H9 (cell line): ENCODE data around the gene CORO1C. TPM values are rescaled to one million over a fixed set of nuclear protein-coding genes. Genes with fewer than 3 reads are reported as not detected.

Experiments used
- DNase-seq: peaks from one replicate; pipeline ENCODE4 v3.0.0-alpha.2; 2017
- H2AFZ ChIP-seq: one replicate; pipeline ENCODE4 v1.6.1; 2013; ENCODE audit warnings: mild to moderate bottlenecking, low read length, control low read depth, moderate library complexity
- H2AK5ac ChIP-seq: 2 replicates; pipeline ENCODE4 v1.6.1; 2013; ENCODE audit warnings: low read length, control low read depth, mixed read lengths; ENCODE audit not compliant: insufficient read length
- H2BK120ac ChIP-seq: one replicate; pipeline ENCODE4 v1.6.1; 2013; ENCODE audit warnings: low read depth, mild to moderate bottlenecking, low read length, control low read depth, inconsistent platforms; ENCODE audit not compliant: poor library complexity, severe bottlenecking
- H2BK12ac ChIP-seq: 2 replicates; pipeline ENCODE4 v1.6.1; 2013; ENCODE audit warnings: low read length, control low read depth, mixed read lengths, low read depth; ENCODE audit not compliant: insufficient read length
- H2BK15ac ChIP-seq: 2 replicates; pipeline ENCODE4 v1.6.1; 2013; ENCODE audit warnings: low read depth, low read length, control low read depth
- H2BK20ac ChIP-seq: one replicate; pipeline ENCODE4 v1.6.1; 2013; ENCODE audit warnings: low read depth, mild to moderate bottlenecking, low read length, control low read depth, inconsistent platforms; ENCODE audit not compliant: poor library complexity, severe bottlenecking
- H2BK5ac ChIP-seq: 2 replicates; pipeline ENCODE4 v1.6.1; 2013; ENCODE audit warnings: low read length, control low read depth, mixed read lengths; ENCODE audit not compliant: insufficient read length
- H3K14ac ChIP-seq: 2 replicates; pipeline ENCODE4 v1.6.1; 2013; ENCODE audit warnings: low read length, control low read depth; ENCODE audit not compliant: insufficient read depth
- H3K18ac ChIP-seq: 2 replicates; pipeline ENCODE4 v1.6.1; 2013; ENCODE audit warnings: low read depth, mild to moderate bottlenecking, mixed read lengths, low read length, control low read depth; ENCODE audit not compliant: insufficient read length
- H3K23ac ChIP-seq: 2 replicates; pipeline ENCODE4 v1.6.1; 2013; ENCODE audit warnings: low read length, control low read depth, mixed read lengths, low read depth; ENCODE audit not compliant: insufficient read length
- H3K23me2 ChIP-seq: 2 replicates; pipeline ENCODE4 v1.6.1; 2013; ENCODE audit warnings: low read depth, mild to moderate bottlenecking, mixed read lengths, low read length, control low read depth; ENCODE audit not compliant: insufficient read length, poor library complexity, severe bottlenecking
- H3K27ac ChIP-seq: 2 replicates; pipeline ENCODE4 v1.5.1; 2013; ENCODE audit warnings: low read length, control low read depth, mixed read lengths, low read depth; ENCODE audit not compliant: insufficient read length
- H3K27me3 ChIP-seq: 2 replicates; pipeline ENCODE4 v1.6.1; 2013; ENCODE audit warnings: low read length, control low read depth, inconsistent platforms; ENCODE audit not compliant: insufficient read depth
- H3K4ac ChIP-seq: 2 replicates; pipeline ENCODE4 v1.6.1; 2013; ENCODE audit warnings: low read depth, mild to moderate bottlenecking, control low read depth, inconsistent platforms, low read length, moderate library complexity
- H3K4me1 ChIP-seq: 2 replicates; pipeline ENCODE4 v1.6.1; 2013; ENCODE audit warnings: low read length, control low read depth, inconsistent platforms; ENCODE audit not compliant: insufficient read depth
- H3K4me2 ChIP-seq: 2 replicates; pipeline ENCODE4 v1.6.1; 2013; ENCODE audit warnings: low read length, control low read depth, mixed read lengths; ENCODE audit not compliant: insufficient read length, insufficient read depth
- H3K56ac ChIP-seq: 2 replicates; pipeline ENCODE4 v1.6.1; 2013; ENCODE audit warnings: low read depth, mild to moderate bottlenecking, mixed read lengths, low read length, control low read depth; ENCODE audit not compliant: insufficient read length
- H3K79me1 ChIP-seq: 2 replicates; pipeline ENCODE4 v1.6.1; 2013; ENCODE audit warnings: low read depth, mild to moderate bottlenecking, moderate library complexity, low read length, control low read depth, inconsistent platforms; ENCODE audit not compliant: insufficient read depth, poor library complexity, severe bottlenecking
- H3K79me2 ChIP-seq: 2 replicates; pipeline ENCODE4 v1.6.1; 2013; ENCODE audit warnings: low read length, control low read depth, inconsistent platforms; ENCODE audit not compliant: insufficient read depth
- H3K9ac ChIP-seq: 2 replicates; pipeline ENCODE4 v1.6.1; 2013; ENCODE audit warnings: low read length, control low read depth, mixed read lengths; ENCODE audit not compliant: insufficient read length; ENCODE audit errors: extremely low read depth
- H3K9me3 ChIP-seq: one replicate; pipeline ENCODE4 v1.6.1; 2013; ENCODE audit warnings: low read depth, low read length, inconsistent platforms; ENCODE audit not compliant: control insufficient read depth
- H3T11ph ChIP-seq: one replicate; pipeline ENCODE4 v1.6.1; 2013; ENCODE audit warnings: mild to moderate bottlenecking, low read length, control low read depth, inconsistent platforms
- H4K20me1 ChIP-seq: one replicate; pipeline ENCODE4 v1.6.1; 2013; ENCODE audit not compliant: control insufficient read depth, insufficient read length, insufficient read depth
- H4K5ac ChIP-seq: 2 replicates; pipeline ENCODE4 v1.6.1; 2013; ENCODE audit warnings: low read depth, mild to moderate bottlenecking, mixed read lengths, low read length, control low read depth; ENCODE audit not compliant: insufficient read length
- H4K8ac ChIP-seq: replicated peaks from 2 replicates; pipeline ENCODE4 v1.6.1; 2013; ENCODE audit warnings: low read length, control low read depth, mixed read lengths, low read depth; ENCODE audit not compliant: insufficient read length
- H4K91ac ChIP-seq: 2 replicates; pipeline ENCODE4 v1.6.1; 2013; ENCODE audit warnings: low read depth, mild to moderate bottlenecking, moderate library complexity, mixed read lengths, low read length, control low read depth; ENCODE audit not compliant: insufficient read length
- H3K27ac Mint-ChIP-seq, 3 experiments: 2 replicates in 2 of 3; 3 replicates in 1 of 3; pipeline ENCODE4 v1.8.0; 2020 to 2021; ENCODE audit warnings: mixed read lengths in 3 of 3, mild to moderate bottlenecking in 1 of 3, moderate library complexity in 1 of 3
- H3K27me3 Mint-ChIP-seq: 2 replicates; pipeline ENCODE4 v1.8.0; 2021; ENCODE audit warnings: low read depth, mild to moderate bottlenecking, moderate library complexity, mixed read lengths
- H3K36me3 Mint-ChIP-seq, 3 experiments: 2 replicates in 2 of 3; 3 replicates in 1 of 3; pipeline ENCODE4 v1.8.0; 2020 to 2021; ENCODE audit warnings: low read depth in 3 of 3, mixed read lengths in 3 of 3; ENCODE audit not compliant: insufficient read depth in 1 of 3
- H3K4me1 Mint-ChIP-seq, 2 experiments: 2 replicates each; pipeline ENCODE4 v1.8.0; 2020; ENCODE audit warnings: mixed read lengths in 2 of 2
- H3K4me3 Mint-ChIP-seq, 2 experiments: 2 replicates in 1 of 2; 3 replicates in 1 of 2; pipeline ENCODE4 v1.8.0; 2020 to 2021; ENCODE audit warnings: mild to moderate bottlenecking in 2 of 2, mixed read lengths in 2 of 2, moderate library complexity in 1 of 2
- H3K9me3 Mint-ChIP-seq, 2 experiments: 2 replicates in 1 of 2; 3 replicates in 1 of 2; pipeline ENCODE4 v1.8.0; 2020; ENCODE audit warnings: mild to moderate bottlenecking in 2 of 2, mixed read lengths in 2 of 2, moderate library complexity in 1 of 2
- CTCF ChIP-seq: fragments of 200-600 bp; sonication (generic); conservative IDR thresholded peaks from 3 replicates; pipeline ENCODE4 v1.8.0; 2021; ENCODE audit warnings: antibody characterized with exemption, mild to moderate bottlenecking
- WGBS: extraction: QIAGEN DNeasy Blood & Tissue Kit; methylation state at CpG from one replicate; pipeline ENCODE4 v1.1.7; 2013; ENCODE audit warnings: missing lambda C conversion rate, low lambda C conversion rate, mixed read lengths; ENCODE audit not compliant: insufficient read length; ENCODE audit errors: extremely low coverage; 5-methylcytosine and 5-hydroxymethylcytosine counted together
- total RNA-seq: library from RNA; stranded (reverse); gene quantifications from 2 replicates; pipeline ENCODE4 v1.2.1, GENCODE V29; 2021

The CORO1C gene
- total RNA-seq, 1 experiment from 2014 or later, result 154 TPM

- Mint-ChIP-seq H3K9me3 (no peaks in the 10 kb centered on the region), H3K4me3 (no peak overlapping the region), H3K27ac (peak overlapping the region in 1 of 3 experiments; percentile 68; a peak in 3 of 7 replicates), H3K27me3 (no peaks in the 10 kb centered on the region), H3K36me3 (peaks cover 0 to 4% (median under 1%) of the 10 kb centered on the region in 3 experiments; a peak in 4 of 7 replicates), H3K4me1 (peaks cover 35 to 40% of the 10 kb centered on the region in 2 experiments)
- no peak for TF ChIP-seq CTCF
- Histone ChIP-seq H3T11ph (no peak overlapping the region), H3K14ac (no peak overlapping the region), H3K23ac (no peak overlapping the region), H4K5ac (no peak overlapping the region), H4K20me1 (no peaks in the 10 kb centered on the region), H3K56ac (no peak overlapping the region), H2BK15ac (no peak overlapping the region), H3K4me2 (no peak overlapping the region), H2AK5ac (no peak overlapping the region), H2BK20ac (no peak overlapping the region), H2BK12ac (no peak overlapping the region), H3K79me2 (peaks cover 10% of the 10 kb centered on the region; the same call in 1 of the 2 replicates), H2AFZ (no peak overlapping the region), H3K23me2 (no peaks in the 10 kb centered on the region), H4K91ac (no peak overlapping the region), H3K18ac (no peak overlapping the region), H3K9me3 (no peaks in the 10 kb centered on the region), H3K27ac (no peak overlapping the region), H3K4ac (no peak overlapping the region), H2BK120ac (no peak overlapping the region), H4K8ac (no peak overlapping the region), H3K9ac (no peak overlapping the region), H3K4me1 (no peaks in the 10 kb centered on the region; the same call in 1 of the 2 replicates), H3K27me3 (no peaks in the 10 kb centered on the region), H2BK5ac (no peak overlapping the region), H3K79me1 (peaks cover 8% of the 10 kb centered on the region)
- WGBS, result no CpG with 5 or more reads among the region's 9 CpGs
- no peak for DNase-seq
These were observed 19.7 kb downstream of the CORO1C start for GRCh38 chr12:108711489-108712164.
